Mesenteric fat pad (tissue), 1 donor: ENCODE measurements around the gene NECAB3. TPM values are rescaled to one million over a fixed set of nuclear protein-coding genes. Genes with fewer than 3 reads are reported as not detected.
"Not testable (repeated sequence)": the region's sequence is repeated elsewhere in the genome, so short reads cannot be mapped to it uniquely, and the experiment has no call there.

Experiments used
- DNase-seq: peaks from one replicate; pipeline ENCODE4 v3.0.0-alpha.2; 2020; ENCODE audit warnings: low spot score
- total RNA-seq: library from RNA; stranded (reverse); fragmentation: NEBNext Ultra II Directional; extraction: Animal tissue kit (Norgen Biotek cat#: 25700); gene quantifications from one replicate; pipeline ENCODE4 v1.2.1, GENCODE V29; 2021
- donor health status: DM: yes; HTN: yes; CAD: no.

NECAB3 gene
- total RNA-seq, 1 donor from 2014 or later, result 22.5 TPM

DNA sequence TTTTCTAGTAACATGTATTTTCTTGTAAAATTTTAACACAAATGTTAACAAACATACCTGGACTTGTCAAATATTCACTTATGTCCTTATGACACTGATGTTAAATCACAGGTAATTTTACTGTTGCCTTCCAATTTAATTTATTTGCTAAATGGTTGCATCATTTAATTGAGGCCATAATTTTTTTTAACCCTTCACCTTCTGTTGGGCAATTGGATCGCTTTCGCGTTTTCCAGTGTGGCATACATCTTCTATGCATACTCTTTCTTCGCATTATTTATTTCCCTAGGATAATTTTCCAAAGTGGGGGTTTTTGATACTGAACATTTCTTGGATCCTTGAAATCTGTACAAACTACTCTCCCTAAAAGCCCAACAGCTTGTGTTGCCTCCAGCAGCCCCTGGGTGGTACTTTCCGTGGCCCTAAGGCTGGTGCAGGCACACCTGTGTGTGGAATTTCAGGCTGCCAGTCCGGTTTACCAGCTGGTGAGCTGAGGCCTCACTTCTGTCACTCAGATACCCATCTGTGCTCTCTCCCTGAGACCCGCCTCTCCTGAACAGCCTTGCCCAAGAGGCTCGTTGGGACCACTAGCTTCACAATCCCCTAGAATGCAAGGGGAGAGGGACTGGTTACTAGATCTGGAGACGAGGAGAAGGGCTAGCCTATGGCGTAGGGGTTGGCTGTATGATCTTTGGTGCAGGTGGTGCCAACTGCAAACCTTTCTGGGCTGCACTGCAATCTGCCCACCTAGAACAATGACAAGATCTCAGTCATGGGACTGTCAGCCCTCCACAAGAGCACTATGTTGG, 23.3 kb downstream of the NECAB3 start:
- DNase-seq, result no peak

DNA sequence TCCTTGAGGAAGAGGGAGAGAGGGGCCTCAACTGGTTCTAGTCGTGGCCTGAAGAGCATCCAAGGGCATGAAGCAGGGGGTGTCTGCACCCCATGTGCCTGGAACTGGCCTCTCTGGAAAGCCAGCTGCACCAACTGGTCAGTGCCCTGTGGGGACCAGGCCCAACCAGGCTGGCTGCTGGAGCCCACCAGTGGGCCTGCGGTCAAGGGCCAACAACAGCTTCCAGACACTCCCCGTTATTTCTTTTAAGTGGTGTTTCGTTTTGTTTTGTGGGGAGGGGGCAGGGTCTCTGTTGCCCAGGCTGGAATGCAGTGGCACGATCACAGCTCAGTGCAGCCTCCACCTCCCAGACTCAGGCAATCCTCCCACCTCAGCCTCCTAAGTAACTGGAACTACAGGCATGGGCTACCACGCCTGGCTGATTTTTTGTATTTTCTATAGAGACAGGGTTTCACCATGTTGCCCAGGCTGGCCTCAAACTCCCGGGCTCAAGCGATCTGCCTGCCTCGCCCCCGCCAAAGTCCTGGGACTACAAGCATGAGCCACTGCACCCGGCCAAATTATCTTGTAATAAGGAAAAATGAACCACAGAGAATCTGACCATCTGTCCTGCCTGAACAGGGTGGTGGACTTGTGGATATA, 24.0 kb downstream of the NECAB3 start:
- no peak for DNase-seq

- no peak for DNase-seq
Measured at GRCh38 chr20:33649201-33649681, 25.0 kb downstream of the NECAB3 start.

DNA sequence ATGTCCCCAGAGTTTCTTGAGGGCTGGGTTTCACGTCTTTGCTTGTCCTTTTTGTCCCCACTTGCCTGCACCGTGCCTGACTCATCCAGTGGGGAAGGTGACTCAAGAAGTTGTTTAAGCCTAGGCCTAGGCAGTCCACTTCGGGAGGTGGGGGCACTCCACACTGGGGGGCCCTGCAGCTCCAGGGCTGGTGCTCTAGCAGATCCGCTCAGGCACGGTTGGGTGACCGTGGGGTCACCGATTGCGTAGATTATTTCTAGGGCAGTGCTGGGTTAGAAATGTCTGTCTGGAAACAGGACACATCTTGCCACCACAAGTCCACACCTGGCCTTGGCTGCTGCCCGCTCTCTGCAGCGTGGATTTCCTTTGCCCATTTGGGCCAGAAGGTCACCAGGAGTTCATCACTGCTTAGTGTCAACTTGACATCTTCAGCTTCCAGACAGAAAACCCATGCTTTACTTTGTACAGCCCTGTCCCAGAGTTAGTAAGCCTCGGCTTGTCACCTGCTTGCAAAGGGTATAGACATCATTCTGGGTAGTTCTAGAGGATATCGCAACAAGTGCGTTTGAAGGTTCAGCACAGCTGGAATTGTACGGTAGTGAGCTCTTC, 25.7 kb downstream of the NECAB3 start:
- no peak for DNase-seq

DNA sequence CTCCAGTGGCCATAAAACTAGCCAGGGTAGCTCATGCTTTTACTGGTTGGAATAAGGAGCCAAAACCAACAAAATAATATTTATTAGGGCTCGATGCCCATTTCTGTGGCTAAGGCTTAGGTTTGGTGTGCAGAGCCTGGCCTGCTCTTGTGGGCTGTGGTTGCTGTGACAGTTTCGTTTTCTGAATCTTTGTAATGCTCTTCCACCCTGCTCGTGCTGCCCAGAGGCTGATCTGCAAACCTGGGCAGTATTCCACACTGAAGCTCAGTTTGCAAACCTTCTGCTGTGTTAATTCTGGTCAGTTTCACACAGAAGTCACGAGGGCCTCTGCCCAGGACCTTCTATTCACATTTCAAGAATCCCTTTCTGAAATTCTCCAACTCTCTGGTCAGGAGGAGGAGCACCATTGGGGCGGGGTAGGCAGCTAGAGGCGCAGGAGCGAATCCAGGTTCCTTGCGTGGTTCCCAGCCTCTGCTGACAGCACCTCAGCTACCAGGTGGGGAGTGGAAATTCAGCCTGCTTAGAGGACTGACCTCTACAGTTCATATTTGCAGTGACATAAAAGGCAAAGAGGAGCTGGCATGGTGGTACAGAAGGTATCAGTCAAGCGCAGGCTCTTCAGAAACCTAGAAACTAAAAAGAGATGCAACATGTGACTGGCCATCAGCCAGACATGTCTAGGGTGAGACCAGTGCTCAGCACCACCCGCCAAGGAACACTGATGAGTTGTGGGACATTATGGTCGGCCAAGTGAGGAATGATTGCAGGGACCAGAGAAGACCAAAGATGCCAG, 26.4 kb downstream of the NECAB3 start:
- no peak for DNase-seq

DNA sequence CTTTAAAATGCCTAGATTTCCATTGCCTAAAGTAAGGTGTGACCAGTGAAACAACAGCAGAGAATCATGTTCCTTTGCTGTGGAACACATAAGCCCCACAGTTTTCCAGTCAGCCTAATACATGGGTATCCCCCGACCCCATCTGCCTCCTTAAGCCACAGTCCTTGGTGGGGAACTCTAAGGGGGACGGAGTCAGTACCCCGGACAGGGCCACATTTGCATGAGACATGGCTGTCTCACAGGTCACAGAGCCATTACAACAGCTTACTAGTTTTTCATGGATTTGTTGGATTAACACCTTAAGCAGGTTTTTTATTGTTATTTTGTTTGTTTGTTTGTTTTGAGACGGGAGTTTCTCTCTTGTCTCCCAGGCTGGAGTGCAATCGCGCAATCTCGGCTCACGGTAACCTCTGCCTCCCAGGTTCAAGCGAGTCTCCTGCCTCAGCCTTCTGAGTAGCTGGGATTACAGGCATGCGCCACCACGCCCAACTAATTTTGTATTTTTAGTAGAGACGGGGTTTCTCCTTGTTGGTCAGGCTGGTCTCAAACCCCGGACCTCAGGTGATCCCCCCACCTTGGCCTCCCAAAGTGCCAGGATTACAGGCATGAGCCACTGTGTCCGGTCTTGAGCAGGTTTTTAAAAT, 27.1 kb downstream of the NECAB3 start:
- DNase-seq, result not testable (repeated sequence)

- DNase-seq, result no peak
Measured at GRCh38 chr20:33646191-33646590, 28.0 kb downstream of the NECAB3 start.

DNA sequence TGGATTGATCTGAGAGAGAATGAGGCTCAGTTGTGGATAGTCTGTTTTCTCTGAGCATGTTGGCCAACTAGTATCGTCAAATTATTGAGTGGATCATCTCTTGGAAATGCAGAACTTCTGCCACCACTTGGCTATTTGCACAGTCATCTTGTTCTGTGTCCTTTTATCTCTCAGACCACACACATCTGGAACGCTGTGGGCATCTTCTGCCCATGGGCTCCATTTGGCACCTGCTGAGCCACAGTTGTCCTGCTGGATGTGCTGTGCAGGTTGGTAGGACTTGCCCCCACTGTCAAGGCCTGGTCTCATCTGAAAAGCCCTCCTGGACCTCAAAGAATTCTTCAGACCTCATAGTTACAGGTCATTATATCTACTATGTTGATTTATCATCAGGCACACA, 28.8 kb downstream of the NECAB3 start:
- no peak for DNase-seq

DNA sequence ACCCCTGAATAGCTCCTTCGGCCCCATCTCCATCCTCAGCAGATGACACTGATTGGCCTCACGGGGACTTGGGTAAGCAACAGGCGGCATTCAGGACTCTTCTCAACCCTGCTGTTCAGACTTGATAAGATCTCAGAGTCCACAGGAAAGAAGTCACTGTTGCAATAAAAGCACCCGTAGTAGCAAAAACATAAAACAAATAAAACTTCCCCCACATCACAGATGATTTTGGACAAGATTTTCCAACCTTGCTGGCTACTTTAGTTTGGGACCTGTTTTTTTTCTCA, 29.2 kb downstream of the NECAB3 start:
- no peak for DNase-seq

DNA sequence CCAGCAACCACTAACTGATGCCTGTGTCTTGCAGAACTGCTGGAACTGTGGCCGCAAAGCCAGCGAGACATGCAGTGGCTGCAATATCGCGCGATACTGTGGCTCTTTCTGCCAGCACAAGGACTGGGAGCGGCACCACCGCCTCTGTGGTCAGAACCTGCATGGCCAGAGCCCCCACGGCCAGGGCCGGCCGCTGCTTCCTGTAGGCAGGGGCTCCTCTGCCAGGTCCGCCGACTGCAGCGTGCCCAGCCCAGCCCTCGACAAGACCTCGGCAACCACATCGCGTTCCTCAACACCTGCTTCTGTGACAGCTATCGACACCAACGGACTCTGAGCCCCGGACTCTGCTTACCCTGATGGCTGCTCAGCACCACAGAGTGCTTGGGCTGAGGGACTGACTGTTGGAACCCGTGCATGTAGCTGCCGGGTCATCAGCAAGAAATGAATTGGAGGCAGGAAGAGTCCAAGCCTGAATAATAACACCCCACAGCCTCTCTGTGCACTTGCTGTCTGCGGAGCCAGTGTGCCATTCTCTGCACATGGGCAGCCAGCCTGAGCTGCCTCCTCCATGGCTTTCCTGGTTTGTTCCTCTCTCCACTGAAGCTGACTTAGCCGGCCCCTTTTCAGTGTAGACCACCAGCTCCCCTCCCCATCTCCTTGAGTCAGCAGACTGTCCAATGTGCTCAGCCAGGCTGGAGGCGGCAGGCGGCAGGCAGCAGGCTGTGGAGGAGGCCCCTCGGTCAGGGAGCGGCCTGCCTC, 29.7 kb downstream of the NECAB3 start:
- no peak for DNase-seq

DNA sequence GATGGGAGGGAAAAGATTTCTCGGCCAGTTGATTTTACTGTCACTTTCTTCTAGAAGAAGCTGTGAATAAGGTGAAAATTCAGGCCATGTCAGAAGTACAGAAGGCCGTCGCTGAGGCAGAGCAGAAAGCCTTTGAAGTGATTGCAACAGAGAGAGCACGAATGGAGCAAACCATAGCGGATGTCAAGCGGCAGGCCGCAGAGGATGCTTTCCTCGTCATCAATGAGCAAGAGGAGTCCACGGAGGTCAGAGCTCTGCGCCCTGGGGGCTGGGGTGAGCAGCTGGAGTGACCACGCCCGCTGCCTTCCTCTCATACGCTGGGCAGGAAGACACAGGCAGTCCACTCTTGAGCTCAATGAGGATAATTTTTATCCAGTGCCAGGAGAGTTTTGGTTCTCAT, 33.9 kb downstream of the NECAB3 start:
- DNase-seq, result no peak

DNA sequence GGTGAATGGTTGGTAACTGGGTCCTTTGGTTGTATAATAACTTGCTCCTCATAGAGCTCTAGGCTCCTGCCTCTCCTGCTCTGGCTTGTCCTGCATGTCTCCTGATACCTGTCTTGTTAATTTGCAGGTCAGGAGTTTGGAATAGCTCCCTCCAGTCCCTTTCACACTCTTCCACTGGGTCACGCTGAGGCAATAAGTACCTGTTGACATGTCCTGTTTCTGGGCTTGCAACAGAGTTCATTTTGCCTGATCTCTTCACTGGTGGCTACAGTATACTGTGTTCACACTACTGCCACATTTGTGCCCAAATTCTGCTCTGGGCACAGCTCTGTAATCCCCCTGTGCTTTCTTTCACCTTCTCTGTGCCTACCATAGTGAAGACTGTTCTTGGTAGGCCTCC, 37.5 kb downstream of the NECAB3 start:
- DNase-seq, result no peak

DNA sequence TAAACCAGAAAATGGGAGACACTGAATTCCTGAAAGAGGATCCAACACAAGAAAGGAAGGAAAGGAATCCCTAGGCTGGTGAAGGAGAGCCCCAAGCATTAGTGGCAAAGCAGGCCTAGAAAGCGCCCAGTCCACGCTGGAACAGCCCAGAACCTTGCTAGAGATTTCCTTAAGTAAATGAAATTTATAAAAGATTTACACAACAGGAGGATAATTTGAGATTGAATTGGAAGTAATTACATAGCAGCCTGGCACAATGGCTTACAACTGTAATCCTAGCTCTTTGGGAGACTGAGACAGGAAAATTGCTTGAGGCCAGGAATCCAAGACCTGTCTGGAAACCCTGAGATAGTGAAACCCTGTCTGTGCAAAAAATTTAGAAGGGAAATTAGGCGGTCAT, 38.9 kb downstream of the NECAB3 start:
- DNase-seq, result no peak

DNA sequence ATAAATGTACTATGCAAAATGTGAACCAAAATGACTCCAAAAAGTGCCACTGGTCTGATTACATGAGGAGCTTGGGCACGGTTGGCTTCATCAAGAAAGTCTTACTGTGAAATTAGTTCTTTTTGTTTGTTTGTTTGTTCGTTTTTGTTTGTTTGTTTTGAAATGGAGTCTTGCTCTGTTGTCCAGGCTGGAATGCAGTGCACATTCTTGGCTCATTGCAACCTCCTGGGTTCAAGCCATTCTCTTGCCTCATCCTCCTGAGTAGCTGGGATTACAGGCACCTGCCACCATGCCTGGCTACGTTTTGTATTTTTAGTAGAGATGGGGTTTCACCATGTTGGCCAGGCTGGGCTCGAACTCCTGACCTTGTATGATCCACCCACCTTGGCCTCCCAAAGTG, 42.3 kb downstream of the NECAB3 start:
- not testable (repeated sequence) for DNase-seq

GRCh38 chr20:33630507-33630906, 43.7 kb downstream of the NECAB3 start:
- DNase-seq, result no peak

- DNase-seq, result no peak
Measured at GRCh38 chr20:33629979-33630378, 44.2 kb downstream of the NECAB3 start.

- DNase-seq, result no peak
Measured at GRCh38 chr20:33629533-33629932, 44.7 kb downstream of the NECAB3 start.

DNA sequence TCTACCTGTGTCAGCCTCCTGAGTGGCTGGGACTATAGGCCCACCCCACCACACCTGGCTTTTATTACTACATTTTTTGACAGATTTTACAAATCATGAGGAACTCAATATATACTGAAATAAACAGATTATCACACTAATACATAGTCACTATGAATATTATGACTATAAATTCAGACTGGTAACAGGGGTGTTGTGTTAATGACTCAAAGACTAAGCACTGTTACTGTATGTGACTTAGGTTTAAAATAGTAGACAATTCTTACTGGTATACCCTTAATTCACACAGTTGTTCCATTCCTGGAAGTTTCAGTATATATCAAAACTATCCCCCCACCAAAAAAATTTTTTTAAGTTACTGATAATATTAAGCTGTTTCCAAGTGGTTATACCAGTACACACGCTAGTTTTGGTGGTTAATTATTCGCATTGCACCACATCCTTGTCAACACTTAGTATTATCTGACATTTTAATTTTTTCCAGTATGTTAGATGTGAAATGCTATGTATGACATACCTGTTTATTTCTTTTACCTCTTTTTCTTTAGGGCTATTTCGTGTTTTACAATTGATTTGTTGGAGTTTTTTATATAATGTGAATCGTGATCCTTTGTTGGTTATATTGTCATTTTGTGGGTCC, 46.5 kb downstream of the NECAB3 start:
- no peak for DNase-seq

DNA sequence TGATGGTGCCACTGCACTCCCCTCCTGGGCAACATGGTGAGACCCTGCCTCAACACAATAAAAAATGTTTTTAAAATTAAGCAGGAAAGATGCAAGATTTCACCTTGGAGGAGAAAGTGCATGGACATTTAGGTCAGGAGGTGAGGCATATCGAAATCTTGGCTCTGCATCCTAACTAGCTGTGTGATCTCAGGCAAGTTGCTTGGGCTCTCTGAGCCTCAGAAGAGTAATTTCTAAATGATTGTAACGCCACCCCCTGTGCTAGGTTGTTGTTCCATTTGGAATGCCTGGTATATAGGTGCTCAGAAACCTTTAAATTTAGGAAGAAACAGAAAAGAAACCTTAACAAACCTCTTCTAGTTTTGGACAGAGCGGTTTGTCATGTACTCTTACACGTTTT, 48.0 kb downstream of the NECAB3 start:
- no peak for DNase-seq

DNA sequence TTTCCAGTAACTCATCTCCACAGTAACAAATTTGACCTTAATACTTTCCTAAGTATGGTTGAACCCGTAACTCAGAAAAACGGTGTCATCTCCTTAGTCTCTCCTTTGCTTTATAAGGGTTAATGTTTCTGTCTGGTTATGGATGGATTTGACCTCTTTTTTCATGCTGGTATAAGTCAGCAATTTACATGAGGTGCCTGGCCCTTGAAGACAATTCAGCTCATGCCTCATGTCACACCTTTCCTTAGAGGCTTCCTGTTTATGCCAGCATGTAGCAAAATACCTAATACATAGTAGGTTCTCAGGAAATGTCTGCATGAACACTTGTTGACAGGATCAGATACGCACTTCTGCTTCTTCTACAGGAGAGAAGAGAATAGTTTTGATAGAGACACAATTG, 49.8 kb downstream of the NECAB3 start:
- no peak for DNase-seq
